Measurements from ENCODE around the gene FNIP2.
A peak's percentile ranks its signal among the peaks of the same experiment; 100 is the strongest.

The FNIP2 gene

DNA sequence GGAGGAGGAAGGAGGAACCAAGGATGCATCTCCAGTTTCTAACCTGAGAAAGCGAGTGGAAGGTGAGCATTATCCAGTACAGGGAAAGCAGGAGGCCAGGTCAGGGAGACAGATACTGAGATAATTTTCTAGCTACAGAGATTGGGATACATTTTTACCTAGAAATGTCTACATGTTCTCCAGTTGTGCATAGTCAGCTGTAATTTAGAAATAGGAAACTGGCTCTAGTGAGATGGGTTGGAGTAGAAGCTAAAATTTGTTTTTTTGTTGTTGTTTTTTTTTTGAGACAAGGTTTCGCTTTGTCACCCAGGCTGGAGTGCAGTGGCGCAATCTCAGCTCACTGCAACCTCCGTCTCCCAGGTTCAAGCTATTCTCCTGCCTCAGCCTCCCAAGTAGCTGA is 71.3 kb downstream of the FNIP2 start:
- Histone ChIP-seq H3K9me3 (ENCODE audit: control insufficient read depth, insufficient read depth, low read depth, low read length) (no peaks in the 10 kb centered on the region), H3K4me1 (ENCODE audit: control insufficient read depth, insufficient read depth, low read length) (peaks cover 3% of the 10 kb centered on the region), H3K27ac (ENCODE audit: extremely low read depth, low read depth, low read length) (no peak overlapping the region), H3K4me3 (ENCODE audit: low read depth, low read length) (no peak overlapping the region), H3K36me3 (ENCODE audit: control insufficient read depth in 2 of 2, insufficient read depth in 1 of 2, low read length in 2 of 2) (peaks cover 0 to 32% of the 10 kb centered on the region in 2 experiments; a peak in 2 of 3 replicates)
- TF ChIP-seq ZNF174 (tag by site-specific recombination; IDR thresholded peaks at IDR 0.05): no peak
- TF ChIP-seq, protein P1, sequence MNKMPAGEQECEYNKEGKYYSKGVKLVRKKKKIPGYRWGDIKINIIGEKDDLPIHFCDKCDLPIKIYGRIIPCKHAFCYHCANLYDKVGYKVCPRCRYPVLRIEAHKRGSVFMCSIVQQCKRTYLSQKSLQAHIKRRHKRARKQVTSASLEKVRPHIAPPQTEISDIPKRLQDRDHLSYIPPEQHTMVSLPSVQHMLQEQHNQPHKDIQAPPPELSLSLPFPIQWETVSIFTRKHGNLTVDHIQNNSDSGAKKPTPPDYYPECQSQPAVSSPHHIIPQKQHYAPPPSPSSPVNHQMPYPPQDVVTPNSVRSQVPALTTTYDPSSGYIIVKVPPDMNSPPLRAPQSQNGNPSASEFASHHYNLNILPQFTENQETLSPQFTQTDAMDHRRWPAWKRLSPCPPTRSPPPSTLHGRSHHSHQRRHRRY (tag by site-specific recombination; IDR thresholded peaks at IDR 0.05): no peak
- ChIA-PET CTCF (interaction anchor here (0.6 to 0.7 kb wide), 2 partner anchors 187 to 300 kb away, joined by 3 read pairs; no protein-coding TSS in a partner anchor), POLR2A (no interaction called here)

DNA sequence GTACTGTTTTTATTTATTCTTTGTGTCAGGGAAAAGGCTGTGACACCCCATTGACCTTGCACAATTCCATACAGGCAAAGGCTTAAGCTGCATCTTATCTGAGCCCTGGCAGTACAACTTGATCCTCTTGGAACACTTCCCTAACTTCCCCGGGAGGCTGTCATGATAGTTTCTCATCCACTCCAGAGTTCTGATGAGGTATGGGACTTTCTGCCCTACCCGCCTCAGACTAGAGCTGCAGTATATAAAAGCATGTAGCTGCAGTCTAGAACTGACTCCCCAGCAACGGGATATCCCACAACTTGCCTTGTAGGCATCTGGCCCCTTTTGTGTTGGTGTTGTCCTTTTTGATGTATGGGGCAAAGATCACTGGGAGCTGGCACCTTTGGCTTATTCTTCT is 72.7 kb downstream of the FNIP2 start:
- peaks cover 0 to 27% of the 10 kb centered on the region in 2 experiments; a peak in 2 of 3 replicates for H3K36me3 ChIP-seq (ENCODE audit: control insufficient read depth in 2 of 2, insufficient read depth in 1 of 2, low read length in 2 of 2)
- H3K4me3 ChIP-seq (ENCODE audit: low read depth, low read length): no peak overlapping the region
- H3K9me3 ChIP-seq (ENCODE audit: control insufficient read depth, insufficient read depth, low read depth, low read length): no peaks in the 10 kb centered on the region
- no peak overlapping the region for H3K27ac ChIP-seq (ENCODE audit: extremely low read depth, low read depth, low read length)
- POLR2A ChIA-PET: no interaction called here
- TF ChIP-seq, protein P2, sequence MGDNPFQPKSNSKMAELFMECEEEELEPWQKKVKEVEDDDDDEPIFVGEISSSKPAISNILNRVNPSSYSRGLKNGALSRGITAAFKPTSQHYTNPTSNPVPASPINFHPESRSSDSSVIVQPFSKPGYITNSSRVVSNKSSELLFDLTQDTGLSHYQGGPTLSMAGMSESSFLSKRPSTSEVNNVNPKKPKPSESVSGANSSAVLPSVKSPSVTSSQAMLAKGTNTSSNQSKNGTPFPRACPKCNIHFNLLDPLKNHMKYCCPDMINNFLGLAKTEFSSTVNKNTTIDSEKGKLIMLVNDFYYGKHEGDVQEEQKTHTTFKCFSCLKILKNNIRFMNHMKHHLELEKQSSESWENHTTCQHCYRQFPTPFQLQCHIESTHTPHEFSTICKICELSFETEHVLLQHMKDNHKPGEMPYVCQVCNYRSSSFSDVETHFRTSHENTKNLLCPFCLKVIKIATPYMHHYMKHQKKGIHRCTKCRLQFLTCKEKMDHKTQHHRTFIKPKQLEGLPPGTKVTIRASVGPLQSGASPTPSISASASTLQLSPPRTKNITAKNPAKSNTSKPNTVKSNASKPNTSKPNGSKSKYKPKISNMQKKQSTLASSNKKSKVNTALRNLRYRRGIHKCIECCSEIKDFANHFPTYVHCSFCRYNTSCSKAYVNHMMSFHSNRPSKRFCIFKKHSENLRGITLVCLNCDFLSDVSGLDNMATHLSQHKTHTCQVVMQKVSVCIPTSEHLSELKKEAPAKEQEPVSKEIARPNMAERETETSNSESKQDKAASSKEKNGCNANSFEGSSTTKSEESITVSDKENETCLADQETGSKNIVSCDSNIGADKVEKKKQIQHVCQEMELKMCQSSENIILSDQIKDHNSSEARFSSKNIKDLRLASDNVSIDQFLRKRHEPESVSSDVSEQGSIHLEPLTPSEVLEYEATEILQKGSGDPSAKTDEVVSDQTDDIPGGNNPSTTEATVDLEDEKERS (tag by site-specific recombination; IDR thresholded peaks at IDR 0.05): no peak
- TF ChIP-seq IKZF3 (tag by site-specific recombination; IDR thresholded peaks at IDR 0.05) (no peak), ZNF664 (tag by site-specific recombination; IDR thresholded peaks at IDR 0.05) (no peak), ZNF521 (tag by site-specific recombination; IDR thresholded peaks at IDR 0.05) (no peak)
- TF ChIP-seq, protein P3, sequence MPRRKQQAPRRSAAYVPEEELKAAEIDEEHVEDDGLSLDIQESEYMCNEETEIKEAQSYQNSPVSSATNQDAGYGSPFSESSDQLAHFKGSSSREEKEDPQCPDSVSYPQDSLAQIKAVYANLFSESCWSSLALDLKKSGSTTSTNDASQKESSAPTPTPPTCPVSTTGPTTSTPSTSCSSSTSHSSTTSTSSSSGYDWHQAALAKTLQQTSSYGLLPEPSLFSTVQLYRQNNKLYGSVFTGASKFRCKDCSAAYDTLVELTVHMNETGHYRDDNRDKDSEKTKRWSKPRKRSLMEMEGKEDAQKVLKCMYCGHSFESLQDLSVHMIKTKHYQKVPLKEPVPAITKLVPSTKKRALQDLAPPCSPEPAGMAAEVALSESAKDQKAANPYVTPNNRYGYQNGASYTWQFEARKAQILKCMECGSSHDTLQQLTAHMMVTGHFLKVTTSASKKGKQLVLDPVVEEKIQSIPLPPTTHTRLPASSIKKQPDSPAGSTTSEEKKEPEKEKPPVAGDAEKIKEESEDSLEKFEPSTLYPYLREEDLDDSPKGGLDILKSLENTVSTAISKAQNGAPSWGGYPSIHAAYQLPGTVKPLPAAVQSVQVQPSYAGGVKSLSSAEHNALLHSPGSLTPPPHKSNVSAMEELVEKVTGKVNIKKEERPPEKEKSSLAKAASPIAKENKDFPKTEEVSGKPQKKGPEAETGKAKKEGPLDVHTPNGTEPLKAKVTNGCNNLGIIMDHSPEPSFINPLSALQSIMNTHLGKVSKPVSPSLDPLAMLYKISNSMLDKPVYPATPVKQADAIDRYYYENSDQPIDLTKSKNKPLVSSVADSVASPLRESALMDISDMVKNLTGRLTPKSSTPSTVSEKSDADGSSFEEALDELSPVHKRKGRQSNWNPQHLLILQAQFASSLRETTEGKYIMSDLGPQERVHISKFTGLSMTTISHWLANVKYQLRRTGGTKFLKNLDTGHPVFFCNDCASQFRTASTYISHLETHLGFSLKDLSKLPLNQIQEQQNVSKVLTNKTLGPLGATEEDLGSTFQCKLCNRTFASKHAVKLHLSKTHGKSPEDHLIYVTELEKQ (tag by site-specific recombination; IDR thresholded peaks at IDR 0.05; ENCODE audit: borderline replicate concordance): no peak
- no peaks in the 10 kb centered on the region; the same call in 1 of the 2 replicates for H3K4me1 ChIP-seq (ENCODE audit: control insufficient read depth, insufficient read depth, low read length)
- CTCF ChIA-PET: interaction anchor here (1.0 to 1.1 kb wide), 2 partner anchors 10 to 111 kb away, joined by 3 read pairs; no protein-coding TSS in a partner anchor

DNA sequence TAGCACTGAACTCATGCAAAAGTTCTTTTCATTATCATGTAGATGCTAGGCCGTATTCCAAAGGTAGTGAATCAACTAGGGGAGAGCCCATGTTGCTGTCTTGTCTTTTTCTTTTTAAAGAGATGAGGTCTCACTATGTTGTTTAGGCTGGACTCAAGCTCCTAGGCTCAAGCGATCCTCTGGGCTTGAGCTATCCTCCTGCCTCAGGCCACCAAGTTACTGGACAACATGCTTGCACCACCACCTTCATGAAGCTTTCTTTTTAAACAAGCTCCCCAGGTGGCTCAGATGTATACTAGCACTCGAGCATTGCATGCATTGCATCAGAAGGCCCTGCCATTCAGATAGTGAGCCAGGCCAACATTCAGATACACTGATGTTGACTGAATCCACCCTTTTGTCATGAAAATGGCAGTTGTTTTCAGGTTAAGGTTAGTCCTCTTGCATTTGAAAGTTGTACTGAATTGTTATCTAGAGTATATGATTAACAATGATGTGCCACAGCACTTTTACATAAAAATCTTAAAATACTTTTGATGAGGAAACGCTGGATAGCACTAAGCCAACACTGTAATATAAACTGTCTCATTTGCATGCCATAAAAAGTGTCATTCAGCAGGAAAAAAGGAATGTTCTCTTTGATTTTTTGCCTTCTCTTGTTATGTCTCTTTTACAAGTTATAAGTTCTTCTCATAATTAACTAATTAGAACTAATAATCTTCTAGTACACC is 76.7 kb downstream of the FNIP2 start:
- CTCF ChIA-PET: interaction anchor here (1.2 to 1.5 kb wide), 2 partner anchors 12 to 115 kb away, joined by 3 to 4 read pairs; no protein-coding TSS in a partner anchor
- Histone ChIP-seq H3K4me3 (ENCODE audit: low read depth, low read length) (no peak overlapping the region), H3K36me3 (ENCODE audit: control insufficient read depth in 2 of 2, insufficient read depth in 1 of 2, low read length in 2 of 2) (peaks cover 0 to 36% of the 10 kb centered on the region in 2 experiments; a peak in 2 of 3 replicates), H3K27ac (ENCODE audit: extremely low read depth, low read depth, low read length) (no peak overlapping the region), H3K4me1 (ENCODE audit: control insufficient read depth, insufficient read depth, low read length) (no peaks in the 10 kb centered on the region; the same call in 1 of the 2 replicates), H3K9me3 (ENCODE audit: control insufficient read depth, insufficient read depth, low read depth, low read length) (no peaks in the 10 kb centered on the region)
- POLR2A ChIA-PET: no interaction called here
- no peak for TF ChIP-seq ZSCAN16 (tag by site-specific recombination; IDR thresholded peaks at IDR 0.05)
- no peak for TF ChIP-seq REPIN1 (tag by site-specific recombination; IDR thresholded peaks at IDR 0.05; ENCODE audit: low read depth)
- TF ChIP-seq, protein P4, sequence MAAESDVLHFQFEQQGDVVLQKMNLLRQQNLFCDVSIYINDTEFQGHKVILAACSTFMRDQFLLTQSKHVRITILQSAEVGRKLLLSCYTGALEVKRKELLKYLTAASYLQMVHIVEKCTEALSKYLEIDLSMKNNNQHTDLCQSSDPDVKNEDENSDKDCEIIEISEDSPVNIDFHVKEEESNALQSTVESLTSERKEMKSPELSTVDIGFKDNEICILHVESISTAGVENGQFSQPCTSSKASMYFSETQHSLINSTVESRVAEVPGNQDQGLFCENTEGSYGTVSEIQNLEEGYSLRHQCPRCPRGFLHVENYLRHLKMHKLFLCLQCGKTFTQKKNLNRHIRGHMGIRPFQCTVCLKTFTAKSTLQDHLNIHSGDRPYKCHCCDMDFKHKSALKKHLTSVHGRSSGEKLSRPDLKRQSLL (tag by site-specific recombination; IDR thresholded peaks at IDR 0.05): no peak
- TF ChIP-seq ZNF560 (tag by site-specific recombination; IDR thresholded peaks at IDR 0.05; ENCODE audit: borderline replicate concordance): no peak
- no peak for TF ChIP-seq ZBTB7A (tag by site-specific recombination; IDR thresholded peaks at IDR 0.05; ENCODE audit: low read depth)
- no peak for TF ChIP-seq SALL2 (tag by site-specific recombination; IDR thresholded peaks at IDR 0.05; ENCODE audit: borderline replicate concordance)
- no peak for TF ChIP-seq KLF7 (tag by site-specific recombination; IDR thresholded peaks at IDR 0.05; ENCODE audit: borderline replicate concordance)
- TF ChIP-seq, protein P5, sequence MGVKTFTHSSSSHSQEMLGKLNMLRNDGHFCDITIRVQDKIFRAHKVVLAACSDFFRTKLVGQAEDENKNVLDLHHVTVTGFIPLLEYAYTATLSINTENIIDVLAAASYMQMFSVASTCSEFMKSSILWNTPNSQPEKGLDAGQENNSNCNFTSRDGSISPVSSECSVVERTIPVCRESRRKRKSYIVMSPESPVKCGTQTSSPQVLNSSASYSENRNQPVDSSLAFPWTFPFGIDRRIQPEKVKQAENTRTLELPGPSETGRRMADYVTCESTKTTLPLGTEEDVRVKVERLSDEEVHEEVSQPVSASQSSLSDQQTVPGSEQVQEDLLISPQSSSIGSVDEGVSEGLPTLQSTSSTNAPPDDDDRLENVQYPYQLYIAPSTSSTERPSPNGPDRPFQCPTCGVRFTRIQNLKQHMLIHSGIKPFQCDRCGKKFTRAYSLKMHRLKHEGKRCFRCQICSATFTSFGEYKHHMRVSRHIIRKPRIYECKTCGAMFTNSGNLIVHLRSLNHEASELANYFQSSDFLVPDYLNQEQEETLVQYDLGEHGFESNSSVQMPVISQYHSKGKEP (tag by site-specific recombination; IDR thresholded peaks at IDR 0.05): peak; percentile 57
- TF ChIP-seq SP2 (tag by site-specific recombination; IDR thresholded peaks at IDR 0.05): no peak
- TF ChIP-seq, protein P6, sequence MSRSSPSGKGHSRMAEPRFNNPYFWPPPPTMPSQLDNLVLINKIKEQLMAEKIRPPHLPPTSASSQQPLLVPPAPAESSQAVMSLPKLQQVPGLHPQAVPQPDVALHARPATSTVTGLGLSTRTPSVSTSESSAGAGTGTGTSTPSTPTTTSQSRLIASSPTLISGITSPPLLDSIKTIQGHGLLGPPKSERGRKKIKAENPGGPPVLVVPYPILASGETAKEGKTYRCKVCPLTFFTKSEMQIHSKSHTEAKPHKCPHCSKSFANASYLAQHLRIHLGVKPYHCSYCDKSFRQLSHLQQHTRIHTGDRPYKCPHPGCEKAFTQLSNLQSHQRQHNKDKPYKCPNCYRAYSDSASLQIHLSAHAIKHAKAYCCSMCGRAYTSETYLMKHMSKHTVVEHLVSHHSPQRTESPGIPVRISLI (tag by site-specific recombination; IDR thresholded peaks at IDR 0.05): no peak
